NCI-H510A (cell line): ENCODE data around the gene RHPN2.

ENCODE experiments used
- DNase-seq: peaks from one replicate; lab custom pipeline; 2025; lab: John Stamatoyannopoulos, UW

The RHPN2 gene

DNA sequence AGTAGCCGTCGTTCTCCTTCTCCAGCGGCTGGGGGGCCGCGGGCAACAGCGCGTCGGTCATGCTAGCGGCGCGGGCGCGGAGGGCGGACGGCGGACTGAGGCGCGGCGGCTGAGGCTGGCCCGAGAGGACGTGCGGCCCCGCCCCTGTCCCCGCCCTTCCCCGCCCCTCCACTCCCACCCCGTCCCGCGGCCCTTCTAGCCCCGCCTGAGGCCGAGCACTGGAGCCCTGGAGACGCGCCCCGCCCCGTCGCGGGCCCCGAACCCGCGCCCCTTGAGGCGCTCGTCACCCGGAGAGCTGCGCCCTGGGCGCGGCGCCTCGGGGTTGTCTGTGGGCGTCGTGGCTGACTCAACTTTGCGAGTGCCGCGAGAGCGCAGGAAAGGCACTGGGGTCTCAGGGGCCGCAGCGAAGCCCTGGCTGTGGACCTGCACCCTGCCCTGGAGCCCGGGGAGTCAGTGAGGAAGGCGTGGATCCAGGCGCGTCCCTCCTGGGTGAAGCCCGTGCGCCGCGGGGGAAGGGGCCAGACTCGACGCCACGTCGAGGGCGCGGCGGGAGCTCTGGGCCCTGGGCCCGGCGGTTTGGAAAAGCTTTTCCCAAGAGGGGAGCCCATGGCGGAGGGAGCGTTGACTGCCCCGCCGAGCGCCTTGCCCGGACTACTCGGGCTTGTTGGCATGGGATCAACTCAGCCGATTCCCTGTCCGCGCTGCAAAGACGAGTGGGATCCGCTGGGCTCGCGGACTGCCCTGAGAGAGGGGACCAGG lies at the start of gene RHPN2:
Gene RHPN2 (minus strand): TSS at position 97 of the 759 bp plus-strand sequence. CDS start 36 bp downstream, at position 61.
- peak; percentile 60 for DNase-seq

- DNase-seq = no peak
Measured at GRCh38 chr19:33114312-33114711, 49.6 kb upstream of the RHPN2 start.

DNA sequence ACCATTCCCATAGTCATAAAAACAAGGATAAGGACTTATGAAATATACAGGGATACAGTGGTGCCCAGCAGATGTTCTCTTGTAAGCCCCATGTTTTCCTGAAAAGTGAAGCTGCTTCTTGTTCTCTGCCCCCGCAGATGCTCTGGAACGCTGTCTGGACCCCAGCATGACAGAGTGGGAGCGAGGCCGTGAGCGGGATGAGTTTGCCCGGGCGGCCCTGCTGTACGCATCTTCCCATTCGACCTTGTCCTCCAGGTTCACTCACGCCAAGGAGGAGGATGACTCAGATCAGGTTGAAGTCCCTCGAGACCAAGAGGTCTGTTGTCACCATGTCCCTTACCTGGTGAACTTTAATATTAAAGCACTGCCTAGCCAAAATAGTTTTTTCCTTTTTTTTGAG lies 46.9 kb upstream of the RHPN2 start:
- DNase-seq = no peak

DNA sequence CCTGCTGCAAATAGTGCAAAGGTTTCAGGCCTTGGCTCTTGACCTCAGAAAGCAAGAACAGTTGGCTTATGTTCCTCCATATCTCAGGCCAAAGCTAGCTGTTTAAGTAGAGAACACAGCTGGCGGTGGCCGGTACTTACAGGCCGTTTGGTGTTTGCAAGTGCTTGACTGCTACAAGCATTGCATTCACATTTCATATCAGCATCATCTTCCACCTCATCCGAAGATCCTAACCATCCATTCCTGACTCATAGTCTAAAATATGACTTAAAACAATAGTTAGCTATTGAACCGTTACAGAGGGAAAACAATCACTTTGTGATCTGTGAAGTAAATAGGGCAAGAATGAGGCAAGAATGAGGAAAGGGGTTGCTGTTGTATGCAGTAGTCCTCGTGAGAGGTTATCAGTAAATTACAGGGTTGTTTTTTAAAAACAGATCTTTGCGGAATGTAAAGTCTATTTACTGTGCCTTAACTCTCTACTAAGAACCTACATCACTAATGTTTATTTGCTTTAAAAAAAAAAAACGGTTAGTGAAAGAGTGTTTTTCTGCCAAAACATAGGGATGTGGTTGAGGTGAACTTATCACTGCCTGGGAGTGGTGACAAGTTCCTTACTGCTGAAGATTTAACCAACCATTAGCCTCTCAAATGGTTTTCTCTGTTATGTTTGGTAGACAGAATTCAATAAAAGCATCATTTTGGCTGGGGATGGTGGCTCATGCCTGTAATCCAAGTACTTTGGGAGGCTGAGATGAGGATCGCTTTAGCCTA lies 45.6 kb upstream of the RHPN2 start:
- DNase-seq = no peak

DNA sequence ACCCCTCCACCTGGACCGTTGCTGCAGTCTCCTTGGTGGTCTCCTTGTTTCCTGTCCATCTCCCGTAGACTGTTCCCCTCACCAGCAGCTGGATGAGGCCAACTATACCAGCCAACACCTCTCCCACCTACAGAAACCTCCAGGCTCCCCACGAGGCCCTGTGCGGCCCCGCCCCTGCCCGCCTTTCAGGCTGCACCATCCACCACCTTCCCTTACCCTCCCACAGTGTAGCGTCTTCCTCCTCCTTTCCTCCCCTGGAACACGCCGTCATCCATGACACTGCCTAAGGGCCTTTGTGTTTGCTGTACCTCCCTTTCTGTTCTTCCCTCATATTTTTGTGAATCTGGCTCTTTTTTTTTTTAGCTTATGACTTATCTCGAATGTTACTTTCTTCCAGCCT lies 43.5 kb upstream of the RHPN2 start:
- DNase-seq = no peak

DNA sequence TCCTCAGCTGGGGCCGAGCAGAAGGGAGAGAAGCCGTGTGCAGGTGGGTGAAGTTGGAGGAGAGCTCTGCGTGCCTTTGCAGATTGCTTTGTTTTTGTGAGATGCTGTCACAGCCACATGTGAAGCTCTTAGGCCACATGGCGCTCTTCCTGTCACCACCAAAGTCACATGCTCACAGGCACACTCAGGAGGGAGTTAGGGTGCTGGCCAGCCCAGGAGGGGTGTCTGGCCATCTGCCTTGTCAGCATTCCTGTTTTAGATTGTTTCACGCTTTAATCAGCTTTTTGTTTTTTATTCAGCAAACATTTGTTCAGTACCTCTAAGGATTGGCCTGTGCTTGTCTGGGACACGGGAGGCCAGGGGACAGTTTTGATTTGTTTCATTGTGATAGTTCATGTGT lies 38.2 kb upstream of the RHPN2 start:
- no peak for DNase-seq

- DNase-seq = no peak
Measured at GRCh38 chr19:33100894-33101644, 36.4 kb upstream of the RHPN2 start.

- DNase-seq = no peak
Measured at GRCh38 chr19:33098055-33098534, 33.4 kb upstream of the RHPN2 start.

DNA sequence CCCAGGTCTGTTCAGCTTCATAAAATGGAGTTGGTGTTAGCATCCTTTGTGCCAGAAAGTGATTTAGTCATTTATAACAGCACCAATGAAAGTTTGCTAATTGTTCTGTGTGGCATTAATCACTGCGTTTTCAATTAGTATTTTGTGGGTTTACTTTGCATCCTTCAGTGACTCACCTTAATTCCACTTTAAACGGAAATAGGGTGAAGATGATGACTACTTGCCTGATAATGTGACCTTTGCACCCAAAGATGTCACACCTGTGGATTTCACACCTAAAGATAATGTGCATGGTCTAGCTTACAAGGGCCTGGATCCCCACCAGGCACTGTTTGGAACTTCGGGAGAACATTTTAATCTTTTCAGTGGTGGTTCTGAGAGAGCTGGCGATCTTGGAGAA lies 31.3 kb upstream of the RHPN2 start:
- DNase-seq = no peak

GRCh38 chr19:33094436-33095067 lies 29.9 kb upstream of the RHPN2 start:
- DNase-seq = no peak

GRCh38 chr19:33093420-33094210 lies 28.9 kb upstream of the RHPN2 start:
- no peak for DNase-seq

- no peak for DNase-seq
Measured at GRCh38 chr19:33090179-33090578, 25.5 kb upstream of the RHPN2 start.

- DNase-seq = no peak
Measured at GRCh38 chr19:33089010-33089409, 24.3 kb upstream of the RHPN2 start.

GRCh38 chr19:33086955-33087354 lies 22.3 kb upstream of the RHPN2 start:
- no peak for DNase-seq

- no peak for DNase-seq
Measured at GRCh38 chr19:33085570-33086128, 21.0 kb upstream of the RHPN2 start.

- DNase-seq = peak; percentile 78
Measured at GRCh38 chr19:33080761-33081681, 16.3 kb upstream of the RHPN2 start, which contains the start of gene GPATCH1. Gene GPATCH1, plus strand, starts transcription at chr19:33081181. Its CDS starts 13 bp downstream, at chr19:33081194.

GRCh38 chr19:33075519-33075918 lies 10.8 kb upstream of the RHPN2 start:
- DNase-seq = no peak

GRCh38 chr19:33071887-33072286 lies 7.2 kb upstream of the RHPN2 start:
- DNase-seq = no peak

GRCh38 chr19:33067121-33067520 lies 2.4 kb upstream of the RHPN2 start:
- DNase-seq = no peak

DNA sequence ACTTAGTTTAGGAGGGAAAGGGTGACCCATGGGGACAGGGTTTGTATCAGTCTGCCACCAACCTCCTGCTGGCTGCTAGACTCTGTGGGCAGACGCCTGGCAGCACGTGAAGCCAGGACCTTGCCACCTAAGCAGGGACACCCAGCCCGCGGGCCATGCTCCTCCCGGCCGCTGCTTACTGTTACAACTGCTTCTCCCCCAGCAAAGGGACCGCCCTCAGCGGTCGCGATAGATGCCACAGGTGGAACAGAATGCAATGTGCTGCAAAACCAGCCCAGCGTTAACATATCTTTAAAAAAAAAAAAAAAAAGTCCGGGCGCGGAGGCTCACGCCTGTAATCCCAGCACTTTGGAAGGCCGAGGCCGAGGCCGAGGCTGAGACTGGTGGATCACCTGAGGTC lies 1.9 kb upstream of the RHPN2 start:
- DNase-seq = no peak
